Urinary bladder (tissue), 4 donors: ENCODE results near the gene SGK1. TPM values are rescaled to one million over a fixed set of nuclear protein-coding genes. Genes with fewer than 3 reads are reported as not detected.
A peak's percentile ranks its signal among the peaks of the same experiment; 100 is the strongest.
"Not testable (repeated sequence)": the region's sequence is repeated elsewhere in the genome, so short reads cannot be mapped to it uniquely, and the experiment has no call there.

Experiments
- DNase-seq: peaks from one replicate; pipeline ENCODE4 v3.0.0-alpha.2; 2015; ENCODE audit errors: extremely low spot score
- H3K27ac ChIP-seq: one replicate; pipeline ENCODE4 v1.5.1; 2013; ENCODE audit warnings: low read depth, mild to moderate bottlenecking, moderate library complexity
- H3K36me3 ChIP-seq: one replicate; pipeline ENCODE4 v1.6.1; 2013; ENCODE audit warnings: mild to moderate bottlenecking, moderate library complexity; ENCODE audit not compliant: insufficient read depth
- H3K4me1 ChIP-seq: one replicate; pipeline ENCODE4 v1.6.1; 2013; ENCODE audit warnings: mild to moderate bottlenecking, moderate library complexity; ENCODE audit not compliant: insufficient read depth
- H3K4me3 ChIP-seq: one replicate; pipeline ENCODE4 v1.5.1; 2013; ENCODE audit warnings: low read depth, low read length
- WGBS: extraction: QIAGEN DNeasy Blood & Tissue Kit; methylation state at CpG from one replicate; pipeline ENCODE4 v1.1.7; 2013; 5-methylcytosine and 5-hydroxymethylcytosine counted together
- polyA plus RNA-seq: library from polyadenylated mRNA; stranded (reverse); fragments of 200-250 nt; gene quantifications from one replicate; pipeline ENCODE4 v1.2.3, GENCODE V29; 2013
- total RNA-seq: library from RNA; depleted of rRNA; stranded (reverse); fragments of >200 nt; gene quantifications from one replicate; pipeline ENCODE4 v1.2.3, GENCODE V29; 2014
- donor health status: healthy with polysubstance abuse.
- donor health status: healthy.

SGK1 gene
- total and polyA plus RNA-seq, 2 donors: 44.4 to 51.2 TPM

- 82% methylated on average over 5 of the region's 5 CpGs for WGBS
- DNase-seq: no peak
- Histone ChIP-seq H3K36me3 (no peaks in the 10 kb centered on the region), H3K4me1 (no peaks in the 10 kb centered on the region), H3K27ac (no peak overlapping the region), H3K4me3 (no peak overlapping the region)
Measured at GRCh38 chr6:134307870-134308269, 10.0 kb downstream of the SGK1 start.

- no peak overlapping the region for H3K4me3 ChIP-seq
- H3K27ac ChIP-seq: no peak overlapping the region
- H3K36me3 ChIP-seq: no peaks in the 10 kb centered on the region
- no peaks in the 10 kb centered on the region for H3K4me1 ChIP-seq
- 79% methylated on average over 6 of the region's 6 CpGs for WGBS
- DNase-seq: no peak
Measured at GRCh38 chr6:134307075-134307474, 10.8 kb downstream of the SGK1 start.

- not testable (repeated sequence) for H3K4me3 ChIP-seq, H3K27ac ChIP-seq, H3K36me3 ChIP-seq, DNase-seq, H3K4me1 ChIP-seq
- WGBS: 90% methylated on average over 6 of the region's 6 CpGs
Measured at GRCh38 chr6:134304381-134304780, 13.5 kb downstream of the SGK1 start.

GRCh38 chr6:134303891-134304290, 14.0 kb downstream of the SGK1 start:
- WGBS: 63% methylated on average over 6 of the region's 6 CpGs
- no peaks in the 10 kb centered on the region for H3K4me1 ChIP-seq
- H3K27ac ChIP-seq: no peak overlapping the region
- H3K4me3 ChIP-seq: no peak overlapping the region
- DNase-seq: no peak
- H3K36me3 ChIP-seq: no peaks in the 10 kb centered on the region

GRCh38 chr6:134299236-134299635, 18.7 kb downstream of the SGK1 start:
- H3K4me3 ChIP-seq: no peak overlapping the region
- no peak overlapping the region for H3K27ac ChIP-seq
- no peaks in the 10 kb centered on the region for H3K4me1 ChIP-seq
- H3K36me3 ChIP-seq: no peaks in the 10 kb centered on the region
- DNase-seq: no peak
- WGBS: 65% methylated on average over 3 of the region's 3 CpGs

- Histone ChIP-seq H3K4me1 (no peaks in the 10 kb centered on the region), H3K27ac (no peak overlapping the region), H3K36me3 (no peaks in the 10 kb centered on the region), H3K4me3 (no peak overlapping the region)
- DNase-seq: no peak
- WGBS: 87% methylated on average over 7 of the region's 7 CpGs
Measured at GRCh38 chr6:134296762-134297161, 21.1 kb downstream of the SGK1 start.

- peak; percentile 51 for DNase-seq
- no peaks in the 10 kb centered on the region for H3K36me3 ChIP-seq
- no peak overlapping the region for H3K4me3 ChIP-seq
- H3K27ac ChIP-seq: no peak overlapping the region
- H3K4me1 ChIP-seq: no peaks in the 10 kb centered on the region
- 17% methylated on average over 6 of the region's 6 CpGs for whole genome bisulfite sequencing
Measured at GRCh38 chr6:134295953-134296553, 21.9 kb downstream of the SGK1 start.

GRCh38 chr6:134293659-134294161, 24.2 kb downstream of the SGK1 start:
- no peak overlapping the region for H3K27ac ChIP-seq
- H3K4me3 ChIP-seq: no peak overlapping the region
- H3K4me1 ChIP-seq: no peaks in the 10 kb centered on the region
- 87% methylated on average over 3 of the region's 3 CpGs for WGBS
- DNase-seq: no peak
- H3K36me3 ChIP-seq: no peaks in the 10 kb centered on the region

GRCh38 chr6:134291156-134291555, 26.8 kb downstream of the SGK1 start:
- no peak for DNase-seq
- 86% methylated on average over 4 of the region's 4 CpGs for WGBS

GRCh38 chr6:134289204-134289575, 28.7 kb downstream of the SGK1 start:
- Histone ChIP-seq H3K36me3 (no peaks in the 10 kb centered on the region), H3K27ac (no peak overlapping the region), H3K4me1 (no peaks in the 10 kb centered on the region), H3K4me3 (no peak overlapping the region)
- WGBS: 96% methylated on average over 1 of the region's 1 CpG
- DNase-seq: no peak

More at GRCh38 chr6:134291156-134291555, 26.8 kb downstream of the SGK1 start:
- Histone ChIP-seq H3K4me3 (no peak overlapping the region), H3K4me1 (no peaks in the 10 kb centered on the region), H3K27ac (no peak overlapping the region), H3K36me3 (no peaks in the 10 kb centered on the region)

- no peak overlapping the region for H3K4me3 ChIP-seq
- DNase-seq: no peak
- no peak overlapping the region for H3K27ac ChIP-seq
- WGBS: 28% methylated on average over 3 of the region's 3 CpGs
- H3K4me1 ChIP-seq: no peaks in the 10 kb centered on the region
- no peaks in the 10 kb centered on the region for H3K36me3 ChIP-seq
Measured at GRCh38 chr6:134288538-134289203, 29.2 kb downstream of the SGK1 start.

- WGBS: 59% methylated on average over 2 of the region's 2 CpGs
- no peak overlapping the region for H3K27ac ChIP-seq
- no peak for DNase-seq
Measured at GRCh38 chr6:134287859-134288537, 29.9 kb downstream of the SGK1 start.

GRCh38 chr6:134282816-134283215, 35.1 kb downstream of the SGK1 start:
- Histone ChIP-seq H3K27ac (no peak overlapping the region), H3K4me1 (no peaks in the 10 kb centered on the region), H3K4me3 (no peak overlapping the region), H3K36me3 (no peaks in the 10 kb centered on the region)
- no peak for DNase-seq
- 95% methylated on average over 3 of the region's 3 CpGs for WGBS

More at GRCh38 chr6:134287859-134288537, 29.9 kb downstream of the SGK1 start:
- H3K4me1 ChIP-seq: no peaks in the 10 kb centered on the region
- no peak overlapping the region for H3K4me3 ChIP-seq
- no peaks in the 10 kb centered on the region for H3K36me3 ChIP-seq

GRCh38 chr6:134281388-134281787, 36.5 kb downstream of the SGK1 start:
- Histone ChIP-seq H3K4me1 (no peaks in the 10 kb centered on the region), H3K27ac (no peak overlapping the region), H3K4me3 (no peak overlapping the region), H3K36me3 (no peaks in the 10 kb centered on the region)
- 93% methylated on average over 6 of the region's 6 CpGs for WGBS
- DNase-seq: no peak
